HS-27A (cell line): ENCODE results near the gene TBC1D2.

Experiments used
- DNase-seq: peaks from one replicate; pipeline ENCODE4 v3.0.0-alpha.2; 2012; ENCODE audit warnings: low read depth, missing footprints

Gene TBC1D2

GRCh38 chr9:98171176-98171925 is 84.1 kb downstream of the TBC1D2 start:
- DNase-seq, result no peak

DNA sequence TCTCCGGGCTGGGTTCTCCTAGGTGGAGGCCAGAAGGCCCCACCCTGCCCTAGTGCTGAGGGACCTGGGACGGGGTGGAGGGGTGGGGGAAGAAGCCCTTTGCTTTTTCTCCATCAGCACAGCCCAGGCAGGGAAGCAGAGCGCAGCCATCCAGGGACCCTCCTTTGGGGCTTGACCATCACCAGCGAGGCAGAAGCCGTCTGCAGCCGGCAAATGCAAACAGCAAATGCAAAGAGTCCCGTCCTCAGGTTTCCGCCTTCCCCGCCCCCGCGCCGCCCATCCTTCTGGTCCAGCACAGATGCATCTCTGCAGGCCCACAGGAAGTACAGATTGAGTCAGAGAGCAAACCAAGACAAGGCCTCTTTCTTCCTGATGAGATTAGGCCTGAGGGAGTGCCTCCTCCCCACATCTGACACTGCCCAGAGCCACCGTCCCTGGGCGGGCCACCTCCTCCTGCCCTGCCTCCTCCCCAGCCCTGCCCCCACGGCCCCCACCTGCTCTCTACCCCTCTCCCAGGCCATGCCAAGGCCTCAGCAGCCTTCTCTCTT is 86.4 kb downstream of the TBC1D2 start:
- no peak for DNase-seq

DNA sequence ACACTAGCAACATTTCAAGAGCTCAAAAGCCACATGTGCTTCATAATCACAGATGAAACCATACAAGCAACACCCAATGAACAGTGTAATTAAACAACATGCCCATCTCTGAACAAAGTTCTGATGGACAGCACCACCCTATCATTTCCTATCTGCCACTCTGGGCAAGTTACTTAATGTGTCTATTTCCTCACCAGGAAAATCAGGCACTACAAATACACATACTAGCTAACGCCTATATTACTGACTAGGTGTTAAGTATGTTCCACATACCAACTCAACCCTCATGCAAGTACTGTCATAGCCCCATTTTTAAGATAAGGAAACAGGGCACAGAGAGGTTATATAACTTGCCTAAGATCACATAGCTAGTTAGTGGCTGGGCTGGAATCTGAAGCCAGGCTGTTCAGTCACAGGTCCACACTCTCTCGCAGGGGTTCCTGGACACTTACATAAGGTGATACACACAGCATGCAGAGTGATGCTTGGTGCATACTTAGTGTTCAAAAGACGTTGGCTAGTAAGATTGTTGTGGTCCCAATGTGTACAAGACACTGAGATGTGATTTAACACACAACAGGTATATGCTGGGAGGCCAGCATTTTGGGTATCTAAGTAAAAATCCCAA is 87.2 kb downstream of the TBC1D2 start:
- no peak for DNase-seq

- DNase-seq, result no peak
Observed at GRCh38 chr9:98164912-98165311, 90.5 kb downstream of the TBC1D2 start.

- no peak for DNase-seq
Observed at GRCh38 chr9:98162613-98163012, 92.8 kb downstream of the TBC1D2 start.

- no peak for DNase-seq
Observed at GRCh38 chr9:98161851-98162250, 93.6 kb downstream of the TBC1D2 start.

GRCh38 chr9:98159790-98160189 is 95.7 kb downstream of the TBC1D2 start:
- no peak for DNase-seq

DNA sequence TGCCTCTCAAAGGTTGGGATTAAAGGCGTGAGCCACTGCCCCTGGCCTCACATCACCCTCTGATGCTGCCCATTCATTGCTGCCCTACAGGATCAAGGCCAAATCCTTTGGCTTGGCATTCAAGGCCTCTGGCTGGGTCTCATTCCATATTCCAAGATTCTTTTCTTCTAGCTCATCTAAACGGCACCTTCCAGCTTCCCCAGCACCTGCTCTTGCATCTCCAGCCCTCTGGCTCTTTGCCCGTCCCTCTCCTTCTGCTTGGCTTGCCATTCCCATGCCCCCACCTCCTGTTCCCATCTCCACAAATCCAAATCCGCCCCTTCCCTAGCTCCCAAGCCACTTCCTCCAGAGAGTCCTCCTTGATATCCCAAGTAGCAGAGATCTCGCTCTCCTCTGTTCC is 96.1 kb downstream of the TBC1D2 start:
- no peak for DNase-seq

DNA sequence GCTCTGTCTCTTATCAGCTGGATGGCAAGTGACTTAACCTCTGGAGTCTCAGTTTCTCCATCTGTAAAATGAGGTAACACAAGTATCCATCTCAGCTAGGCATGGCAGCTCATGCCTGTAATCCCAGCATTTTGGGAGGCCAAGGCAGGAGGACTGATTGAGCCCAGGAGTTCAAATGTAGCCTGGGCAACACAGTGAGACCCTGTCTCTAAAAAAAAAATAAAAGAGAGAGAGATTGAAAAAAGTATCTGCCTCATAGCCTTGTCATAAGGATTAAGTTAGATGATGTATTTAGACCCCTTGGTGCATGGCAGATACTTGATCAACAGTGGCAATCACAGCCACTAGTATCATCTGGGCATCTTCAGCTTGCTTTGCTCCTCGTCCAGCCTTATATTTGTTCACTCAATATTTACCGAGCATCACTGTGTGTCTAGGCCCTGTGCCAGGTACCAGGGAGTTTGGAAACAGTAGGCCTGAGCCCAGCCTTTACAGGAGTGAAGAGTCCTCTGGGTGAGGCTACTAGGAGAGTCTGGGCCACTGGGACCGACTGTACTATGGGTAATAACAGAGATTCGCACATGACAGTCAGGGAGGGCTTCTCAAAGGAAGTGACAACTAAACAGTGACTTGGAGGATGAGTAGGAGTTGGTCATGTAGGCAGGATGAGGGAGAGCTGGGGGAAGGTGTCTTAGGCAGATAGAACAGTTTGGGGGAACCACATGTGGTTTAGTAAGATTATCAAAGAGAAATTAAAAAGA is 97.2 kb downstream of the TBC1D2 start:
- DNase-seq, result no peak

GRCh38 chr9:98157372-98157771 is 98.1 kb downstream of the TBC1D2 start:
- no peak for DNase-seq

DNA sequence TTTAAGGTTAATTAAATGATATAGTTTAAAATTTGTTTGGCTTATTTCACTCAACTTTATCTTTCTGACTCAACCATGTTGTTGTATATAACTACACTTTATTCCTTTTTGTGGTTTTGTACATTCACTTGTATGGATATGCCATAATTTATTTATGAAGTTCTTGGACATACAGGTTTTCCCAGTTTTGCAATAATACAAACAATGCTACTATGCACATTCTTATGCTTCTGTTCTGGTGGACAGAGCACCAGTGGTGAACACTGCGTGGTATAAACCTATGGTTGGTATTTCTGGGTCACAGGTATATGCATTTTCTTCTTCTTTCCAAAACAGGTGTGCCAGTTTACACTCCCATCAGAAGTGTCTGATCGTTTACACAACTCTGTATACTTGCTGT is 100.8 kb downstream of the TBC1D2 start:
- DNase-seq, result no peak

- no peak for DNase-seq
Observed at GRCh38 chr9:98152526-98152925, 102.9 kb downstream of the TBC1D2 start.

GRCh38 chr9:98150721-98151120 is 104.7 kb downstream of the TBC1D2 start:
- DNase-seq, result no peak

DNA sequence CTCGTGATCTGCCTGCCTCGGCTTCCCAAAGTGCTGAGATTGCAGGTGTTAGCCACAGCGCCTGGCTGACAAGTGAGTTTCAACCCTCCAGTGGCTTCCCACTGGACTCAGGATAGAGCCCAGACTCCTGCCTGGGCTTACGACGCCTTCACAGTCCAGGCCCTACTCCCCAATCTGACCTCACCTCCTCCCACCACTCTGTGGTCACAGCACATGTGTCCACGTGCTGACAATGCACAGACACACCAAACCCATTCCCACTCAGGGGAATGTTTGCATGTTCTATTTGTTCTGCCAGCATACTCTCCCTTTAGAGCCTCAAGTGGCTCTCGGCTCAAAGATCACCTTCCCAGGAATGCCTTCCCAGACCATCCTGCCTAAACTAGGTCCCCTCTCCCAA is 105.3 kb downstream of the TBC1D2 start:
- DNase-seq, result no peak

DNA sequence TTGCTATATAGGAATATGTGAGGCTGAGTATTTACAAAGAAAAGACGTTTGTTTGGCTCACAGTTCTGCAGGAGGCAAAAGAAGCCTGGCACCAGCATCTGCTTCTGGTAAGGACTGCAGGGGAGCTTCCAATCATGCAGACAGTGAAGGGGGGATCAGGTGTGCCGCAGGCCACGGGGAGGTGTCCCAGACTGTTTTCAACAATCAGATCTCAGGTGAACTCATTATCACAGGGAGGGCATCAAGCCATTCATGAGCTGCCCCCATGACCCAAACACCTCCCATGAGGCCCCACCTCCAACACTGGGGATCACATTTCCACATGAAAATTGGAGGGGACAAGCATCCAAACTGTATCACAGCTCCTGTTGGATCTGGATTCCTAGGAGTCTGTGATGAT is 106.0 kb downstream of the TBC1D2 start:
- no peak for DNase-seq
